Esophagus muscularis mucosa (tissue), 4 donors: ENCODE measurements around the gene FAM236B. TPM values are rescaled to one million over a fixed set of nuclear protein-coding genes. Genes with fewer than 3 reads are reported as not detected.
"Not testable (repeated sequence)": the region's sequence is repeated elsewhere in the genome, so short reads cannot be mapped to it uniquely, and the experiment has no call there.

ENCODE experiments used
- DNase-seq: peaks from one replicate; pipeline ENCODE4 v3.0.0-alpha.2; 2017; ENCODE audit errors: extremely low spot score
- H3K27ac ChIP-seq, 4 donors: fragments of 200-600 bp; sonication (generic); replicated peaks in 1 of 4; 1 replicate in 3 of 4; 2 replicates in 1 of 4; pipeline ENCODE4 v1.5.1; 2016 to 2019; ENCODE audit warnings: mild to moderate bottlenecking in 1 of 4
- H3K27me3 ChIP-seq, 4 donors: fragments of 200-600 bp; sonication (generic); one replicate each; pipeline versions ENCODE4 v1.5.1 to v1.6.0; 2016 to 2019
- H3K36me3 ChIP-seq, 4 donors: fragments of 200-600 bp; sonication (generic); one replicate each; pipeline ENCODE4 v1.5.1; 2016 to 2019
- H3K4me1 ChIP-seq, 4 donors: fragments of 200-600 bp; sonication (generic); one replicate each; pipeline ENCODE4 v1.5.1; 2016 to 2019
- H3K4me3 ChIP-seq, 4 donors: fragments of 200-600 bp; sonication (generic); 1 replicate in 2 of 4; 2 replicates in 2 of 4; pipeline ENCODE4 v1.5.1; 2016 to 2019; ENCODE audit warnings: mild to moderate bottlenecking in 4 of 4, moderate library complexity in 1 of 4
- H3K9me3 ChIP-seq, 4 donors: fragments of 200-600 bp; sonication (generic); 1 replicate in 3 of 4; 2 replicates in 1 of 4; pipeline ENCODE4 v1.5.1; 2016 to 2019
- WGBS: methylation state at CpG from one replicate; pipeline ENCODE4 v1.1.5; 2018; 5-methylcytosine and 5-hydroxymethylcytosine counted together
- intact Hi-C: fragments of 100-400 bp; cut with DNase I; formaldehyde crosslinking; loops from one replicate; pipeline ENCODE4 v1.15.1; 2023
- total RNA-seq, 4 donors: library from RNA; depleted of rRNA; stranded (reverse); fragments of >200 nt; gene quantifications; one replicate each; pipeline versions ENCODE4 v1.1.0 to v1.2.1, GENCODE V29; 2016

Gene FAM236B
- total RNA-seq, result not detected

DNA sequence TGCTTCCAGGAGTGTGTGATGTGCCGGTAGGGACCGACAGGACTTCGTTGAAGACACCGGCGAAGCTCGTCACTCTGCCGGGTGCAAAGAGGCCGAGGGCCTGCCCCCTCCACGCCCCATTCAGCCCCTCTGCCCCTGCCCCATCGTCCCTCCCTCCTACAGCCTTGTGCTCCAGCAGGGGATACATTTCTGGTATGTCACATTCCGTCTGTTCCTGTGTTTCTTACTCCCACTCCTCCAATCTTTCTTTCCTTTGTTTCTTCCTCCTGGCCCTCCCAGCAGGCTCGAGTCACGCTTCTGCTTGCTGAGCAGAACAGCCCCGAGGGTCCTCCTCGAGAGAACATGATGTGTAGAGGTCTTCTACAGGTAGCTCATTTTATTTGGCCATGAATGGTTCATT lies at the start of gene FAM236B:
Gene FAM236B (minus strand): TSS at position 101 of the 400 bp plus-strand sequence. CDS start 100 bp downstream, at position 1.
- H3K36me3 ChIP-seq, H3K4me1 ChIP-seq, H3K4me3 ChIP-seq, H3K9me3 ChIP-seq, DNase-seq, H3K27ac ChIP-seq, H3K27me3 ChIP-seq, intact Hi-C loops: not testable (repeated sequence)
- WGBS, result no CpG with 5 or more reads among the region's 15 CpGs

DNA sequence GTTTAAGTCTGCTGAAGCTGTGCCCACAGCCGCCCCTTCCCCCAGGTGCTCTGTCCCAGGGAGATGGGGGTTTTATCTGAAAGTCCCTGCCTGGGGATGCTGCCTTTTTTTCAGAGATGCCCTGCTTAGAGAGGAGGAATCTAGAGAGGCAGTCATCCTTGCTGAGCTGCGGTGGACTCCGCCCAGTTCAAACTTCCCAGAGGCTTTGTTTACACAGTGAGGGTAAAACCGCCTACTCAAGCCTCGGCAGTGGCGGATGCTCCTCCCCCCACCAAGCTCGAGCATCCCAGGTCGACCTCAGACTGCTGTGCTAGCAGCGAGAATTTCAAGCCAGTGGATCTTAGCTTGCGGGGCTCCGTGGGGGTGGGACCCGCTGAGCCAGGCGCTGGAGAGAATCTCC lies 48.2 kb upstream of the FAM236B start:
- intact Hi-C loops, result not testable (repeated sequence)

GRCh38 chrX:72808110-72808509 lies 25.6 kb upstream of the FAM236B start, which contains the start of gene FAM236D:
Gene FAM236D, minus strand, starts transcription at chrX:72808210. Its CDS starts 100 bp downstream, at chrX:72808110.
- H3K4me1 ChIP-seq, H3K36me3 ChIP-seq, H3K27me3 ChIP-seq, intact Hi-C loops, DNase-seq, H3K9me3 ChIP-seq, H3K4me3 ChIP-seq, H3K27ac ChIP-seq: not testable (repeated sequence)
- WGBS, result no CpG with 5 or more reads among the region's 13 CpGs

More for the DNA sequence above, 48.2 kb upstream of the FAM236B start:
- H3K4me1 ChIP-seq, H3K9me3 ChIP-seq, H3K4me3 ChIP-seq, H3K27ac ChIP-seq, H3K36me3 ChIP-seq, DNase-seq, H3K27me3 ChIP-seq: not testable (repeated sequence)
- WGBS, result no CpG with 5 or more reads among the region's 13 CpGs

GRCh38 chrX:72790390-72790789 lies 7.9 kb upstream of the FAM236B start:
- H3K27ac ChIP-seq, H3K4me1 ChIP-seq, H3K27me3 ChIP-seq, H3K9me3 ChIP-seq, intact Hi-C loops, H3K4me3 ChIP-seq, H3K36me3 ChIP-seq, DNase-seq: not testable (repeated sequence)
- WGBS, result no CpG with 5 or more reads among the region's 3 CpGs

- H3K27me3 ChIP-seq, H3K9me3 ChIP-seq, H3K27ac ChIP-seq, intact Hi-C loops, H3K4me1 ChIP-seq, H3K36me3 ChIP-seq, DNase-seq, H3K4me3 ChIP-seq: not testable (repeated sequence)
- no CpG with 5 or more reads among the region's 1 CpG for WGBS
Observed at GRCh38 chrX:72788142-72788541, 5.7 kb upstream of the FAM236B start.

DNA sequence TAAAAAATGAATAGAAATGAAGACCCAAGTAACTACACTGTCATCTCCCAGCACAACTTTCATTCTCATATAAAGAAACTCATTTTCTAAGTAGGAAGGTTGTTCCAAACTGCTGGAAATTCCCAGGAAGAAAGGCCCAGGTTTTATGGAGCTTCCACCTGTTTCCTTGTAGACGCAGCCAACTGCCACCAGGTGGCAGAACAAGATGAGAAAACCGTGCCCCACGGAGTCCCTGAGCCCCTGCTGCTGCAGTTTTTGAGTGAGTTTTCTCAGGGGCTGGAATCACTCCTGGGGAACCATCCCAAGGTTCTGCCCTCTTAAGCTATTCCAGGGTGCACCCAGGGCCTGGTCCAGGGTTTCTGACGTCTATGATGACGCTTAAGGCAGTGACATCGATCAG lies 1.5 kb upstream of the FAM236B start:
- H3K4me1 ChIP-seq, H3K36me3 ChIP-seq, H3K4me3 ChIP-seq, H3K27ac ChIP-seq, intact Hi-C loops, DNase-seq, H3K9me3 ChIP-seq, H3K27me3 ChIP-seq: not testable (repeated sequence)
- no CpG with 5 or more reads among the region's 6 CpGs for WGBS

- H3K27me3 ChIP-seq, H3K4me3 ChIP-seq, intact Hi-C loops, DNase-seq, H3K9me3 ChIP-seq, H3K27ac ChIP-seq, H3K4me1 ChIP-seq, H3K36me3 ChIP-seq: not testable (repeated sequence)
- WGBS, result no CpG with 5 or more reads among the region's 8 CpGs
Observed at GRCh38 chrX:72783365-72783936, 991 bp upstream of the FAM236B start.

- H3K27ac ChIP-seq, H3K9me3 ChIP-seq, H3K36me3 ChIP-seq, H3K4me1 ChIP-seq, intact Hi-C loops, DNase-seq, H3K4me3 ChIP-seq, H3K27me3 ChIP-seq: not testable (repeated sequence)
- WGBS, result no CpG with 5 or more reads among the region's 6 CpGs
Observed at GRCh38 chrX:72778146-72778545, 4.3 kb downstream of the FAM236B start.

GRCh38 chrX:72777467-72777790 lies 5.0 kb downstream of the FAM236B start:
- WGBS, result no CpG with 5 or more reads among the region's 15 CpGs
- H3K27me3 ChIP-seq, H3K4me3 ChIP-seq, H3K9me3 ChIP-seq, intact Hi-C loops, H3K4me1 ChIP-seq, H3K36me3 ChIP-seq, DNase-seq, H3K27ac ChIP-seq: not testable (repeated sequence)

DNA sequence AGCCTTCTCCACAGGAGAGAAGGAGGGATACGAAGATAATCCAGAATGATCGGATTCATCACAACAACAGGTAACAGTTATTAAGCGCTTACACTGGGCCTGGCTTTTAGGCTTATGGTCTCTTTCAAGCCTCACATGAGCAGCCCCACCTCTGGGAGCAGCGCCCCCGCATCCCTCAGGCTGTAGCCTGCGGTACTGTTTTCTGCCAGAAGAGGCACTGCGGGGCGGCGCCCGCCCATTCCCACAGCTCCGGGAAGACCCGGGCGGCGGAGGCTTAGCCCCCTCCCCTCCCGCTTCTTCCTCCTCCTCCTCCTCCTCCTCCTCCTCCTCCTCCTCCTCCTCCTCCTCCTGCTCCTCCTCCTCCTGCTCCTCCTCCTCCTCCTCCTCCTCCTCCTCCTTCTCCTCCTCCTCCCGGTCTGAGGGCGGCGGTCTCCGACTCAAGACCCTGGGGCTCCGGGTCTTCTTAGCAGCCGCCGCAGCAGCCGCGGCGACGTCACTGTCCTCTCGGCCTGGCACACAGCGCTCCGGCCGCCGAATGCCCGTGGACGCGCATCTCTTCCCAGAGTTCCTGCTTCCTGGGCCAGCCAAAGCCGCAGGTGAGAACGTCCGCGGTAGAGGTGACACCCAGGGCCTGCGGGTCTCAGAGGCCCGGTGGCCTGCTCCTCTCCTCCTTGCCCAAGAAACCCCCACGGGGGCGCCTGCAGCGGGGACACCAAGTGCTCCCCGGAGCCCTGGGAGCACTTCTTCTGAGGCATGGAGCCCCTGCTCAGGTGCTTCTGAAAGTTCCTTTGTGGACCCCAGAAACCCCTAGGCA lies 5.6 kb downstream of the FAM236B start, which contains the start of gene DMRTC1B:
Gene DMRTC1B (plus strand): TSS at position 238 of the 814 bp plus-strand sequence. CDS start 68,246 bp downstream, outside the sequence.
- intact Hi-C loops, H3K27ac ChIP-seq, DNase-seq, H3K4me3 ChIP-seq, H3K9me3 ChIP-seq, H3K27me3 ChIP-seq, H3K4me1 ChIP-seq, H3K36me3 ChIP-seq: not testable (repeated sequence)
- whole genome bisulfite sequencing, result no CpG with 5 or more reads among the region's 44 CpGs

DNA sequence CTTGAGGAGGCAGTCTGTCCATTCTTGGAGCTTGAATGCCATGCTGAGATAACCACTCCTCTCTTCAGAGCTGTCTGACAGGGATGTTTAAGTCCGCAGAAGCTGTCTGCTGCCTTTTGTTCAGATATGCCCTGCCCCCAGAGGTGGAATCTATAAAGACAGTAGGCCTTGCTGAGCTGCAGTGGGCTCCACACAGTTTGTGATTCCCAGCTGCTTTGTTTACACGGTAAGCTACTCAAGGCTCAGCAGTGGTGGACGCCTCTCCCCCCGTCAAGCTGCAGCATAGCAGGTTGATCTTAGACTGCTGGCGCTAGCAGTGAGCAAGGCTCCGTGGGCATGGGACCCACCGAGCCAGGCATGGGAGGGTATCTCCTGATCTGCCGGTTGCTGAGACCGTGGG lies 22.0 kb downstream of the FAM236B start:
- no CpG with 5 or more reads among the region's 9 CpGs for WGBS
- H3K4me1 ChIP-seq, intact Hi-C loops, H3K36me3 ChIP-seq, H3K9me3 ChIP-seq, H3K27me3 ChIP-seq, H3K4me3 ChIP-seq, DNase-seq, H3K27ac ChIP-seq: not testable (repeated sequence)

DNA sequence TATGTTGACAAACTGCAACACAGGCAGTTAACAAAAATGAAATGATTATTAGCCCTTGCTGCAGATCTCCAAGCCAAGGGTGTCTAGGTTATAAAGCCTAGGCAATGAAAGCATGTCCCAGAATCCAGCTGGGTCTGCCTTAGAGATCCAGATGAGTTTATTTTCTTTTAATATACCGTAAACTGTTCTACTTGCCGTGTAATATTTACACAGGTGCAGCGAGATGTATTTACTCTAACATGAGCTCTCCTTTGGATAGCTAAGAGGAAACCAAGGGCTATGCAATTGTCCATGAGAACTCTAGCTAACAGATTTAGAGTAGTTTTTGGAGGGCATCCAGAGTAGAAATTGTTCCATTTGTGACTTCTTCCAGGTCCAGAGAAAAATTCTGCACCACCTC lies 33.9 kb downstream of the FAM236B start:
- DNase-seq, intact Hi-C loops, H3K4me3 ChIP-seq, H3K9me3 ChIP-seq, H3K27ac ChIP-seq, H3K27me3 ChIP-seq, H3K36me3 ChIP-seq, H3K4me1 ChIP-seq: not testable (repeated sequence)
- WGBS, result no CpG with 5 or more reads among the region's 3 CpGs

GRCh38 chrX:72745546-72745945 lies 36.9 kb downstream of the FAM236B start:
- WGBS, result no CpG with 5 or more reads among the region's 7 CpGs
- DNase-seq, H3K36me3 ChIP-seq, H3K4me1 ChIP-seq, H3K27me3 ChIP-seq, H3K4me3 ChIP-seq, intact Hi-C loops, H3K27ac ChIP-seq, H3K9me3 ChIP-seq: not testable (repeated sequence)
